ENCODE data around the gene ZC3H10.

GRCh38 chr12:56127485-56127887, 9.4 kb downstream of the ZC3H10 start:
- TF ChIP-seq, protein P1, sequence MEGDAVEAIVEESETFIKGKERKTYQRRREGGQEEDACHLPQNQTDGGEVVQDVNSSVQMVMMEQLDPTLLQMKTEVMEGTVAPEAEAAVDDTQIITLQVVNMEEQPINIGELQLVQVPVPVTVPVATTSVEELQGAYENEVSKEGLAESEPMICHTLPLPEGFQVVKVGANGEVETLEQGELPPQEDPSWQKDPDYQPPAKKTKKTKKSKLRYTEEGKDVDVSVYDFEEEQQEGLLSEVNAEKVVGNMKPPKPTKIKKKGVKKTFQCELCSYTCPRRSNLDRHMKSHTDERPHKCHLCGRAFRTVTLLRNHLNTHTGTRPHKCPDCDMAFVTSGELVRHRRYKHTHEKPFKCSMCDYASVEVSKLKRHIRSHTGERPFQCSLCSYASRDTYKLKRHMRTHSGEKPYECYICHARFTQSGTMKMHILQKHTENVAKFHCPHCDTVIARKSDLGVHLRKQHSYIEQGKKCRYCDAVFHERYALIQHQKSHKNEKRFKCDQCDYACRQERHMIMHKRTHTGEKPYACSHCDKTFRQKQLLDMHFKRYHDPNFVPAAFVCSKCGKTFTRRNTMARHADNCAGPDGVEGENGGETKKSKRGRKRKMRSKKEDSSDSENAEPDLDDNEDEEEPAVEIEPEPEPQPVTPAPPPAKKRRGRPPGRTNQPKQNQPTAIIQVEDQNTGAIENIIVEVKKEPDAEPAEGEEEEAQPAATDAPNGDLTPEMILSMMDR (conservative IDR thresholded peaks at IDR 0.05; ENCODE audit: low read depth, low read length), result no peak
- no peak for TF ChIP-seq EZH2 (IDR thresholded peaks at IDR 0.05; ENCODE audit: borderline replicate concordance, low read depth, low read length, poor library complexity, severe bottlenecking)

Measured in A673 (cell line).